DMS153 (cell line): ENCODE measurements around the gene RAD50.
"Not testable (repeated sequence)": the region's sequence is repeated elsewhere in the genome, so short reads cannot be mapped to it uniquely, and the experiment has no call there.

Experiments
- DNase-seq: peaks from one replicate; lab custom pipeline; 2025; lab: John Stamatoyannopoulos, UW

Gene RAD50

GRCh38 chr5:132675936-132676689 lies 119.3 kb downstream of the RAD50 start:
- DNase-seq: no peak

GRCh38 chr5:132677191-132677590 lies 120.4 kb downstream of the RAD50 start:
- DNase-seq: no peak

- DNase-seq: no peak
These were observed 121.1 kb downstream of the RAD50 start for GRCh38 chr5:132677682-132678400.

DNA sequence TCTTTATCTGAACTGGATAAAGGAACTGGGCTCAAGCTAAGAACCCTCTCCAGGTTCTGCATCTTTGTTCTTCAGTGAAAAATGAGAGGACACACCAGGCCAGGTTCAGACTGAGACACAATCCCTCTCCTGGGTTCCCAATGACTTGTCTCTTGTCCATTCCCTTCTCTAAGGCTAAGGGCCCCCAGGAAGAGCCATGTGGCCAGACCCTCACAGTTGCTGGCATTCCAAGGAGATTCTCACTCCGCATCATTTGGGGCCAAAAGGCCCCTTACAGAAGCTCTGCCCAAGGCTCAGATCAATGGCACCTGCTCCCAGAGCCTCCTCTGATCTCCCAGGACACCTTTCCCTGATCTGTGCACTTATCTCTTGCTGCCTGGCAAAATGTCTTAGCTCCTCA lies 122.0 kb downstream of the RAD50 start:
- no peak for DNase-seq

DNA sequence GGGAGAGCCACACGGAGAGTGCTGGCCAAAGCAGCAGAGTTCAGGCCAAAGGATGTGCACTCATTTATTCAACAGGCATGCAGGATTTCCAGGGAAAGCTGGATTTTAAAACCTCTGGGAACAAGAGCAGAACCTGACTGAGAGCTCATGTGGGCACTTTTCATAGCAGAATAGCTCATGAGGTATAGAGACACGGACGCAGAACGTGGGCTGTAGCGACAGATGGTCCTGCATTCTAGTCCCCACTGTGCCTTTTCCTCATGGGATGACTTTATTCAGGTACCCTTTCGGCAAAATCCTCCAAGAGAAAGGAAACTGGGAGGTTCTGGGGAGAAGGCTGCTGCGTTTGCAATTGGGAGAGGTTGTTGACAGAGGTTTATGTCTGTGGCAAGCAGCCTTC lies 122.4 kb downstream of the RAD50 start:
- no peak for DNase-seq

DNA sequence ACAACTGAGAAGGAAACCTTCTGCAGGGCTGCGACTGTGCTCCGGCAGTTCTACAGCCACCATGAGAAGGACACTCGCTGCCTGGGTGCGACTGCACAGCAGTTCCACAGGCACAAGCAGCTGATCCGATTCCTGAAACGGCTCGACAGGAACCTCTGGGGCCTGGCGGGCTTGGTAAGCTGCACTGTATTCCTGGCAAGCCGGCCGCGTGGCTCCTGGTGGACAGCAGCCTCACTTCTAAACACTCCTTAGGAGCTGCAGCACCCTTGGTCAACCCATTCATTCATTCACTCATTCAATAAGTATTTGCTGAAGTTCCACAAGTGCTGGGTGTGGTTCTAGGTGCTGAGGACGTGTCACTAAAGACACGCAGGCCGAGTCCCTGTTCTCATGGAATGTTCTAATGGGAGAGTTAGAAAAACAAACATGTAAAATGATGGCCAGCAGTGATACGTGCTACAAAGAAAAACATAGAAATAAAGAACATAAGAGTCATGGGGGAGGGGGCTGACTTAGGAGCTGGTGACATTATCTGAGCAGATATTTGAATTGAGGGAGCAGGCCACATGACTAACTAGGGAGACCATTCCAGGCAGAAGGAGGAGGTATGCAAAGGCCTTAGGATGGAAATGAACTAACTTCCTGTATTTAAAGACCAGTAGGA lies 123.1 kb downstream of the RAD50 start:
- no peak for DNase-seq

DNA sequence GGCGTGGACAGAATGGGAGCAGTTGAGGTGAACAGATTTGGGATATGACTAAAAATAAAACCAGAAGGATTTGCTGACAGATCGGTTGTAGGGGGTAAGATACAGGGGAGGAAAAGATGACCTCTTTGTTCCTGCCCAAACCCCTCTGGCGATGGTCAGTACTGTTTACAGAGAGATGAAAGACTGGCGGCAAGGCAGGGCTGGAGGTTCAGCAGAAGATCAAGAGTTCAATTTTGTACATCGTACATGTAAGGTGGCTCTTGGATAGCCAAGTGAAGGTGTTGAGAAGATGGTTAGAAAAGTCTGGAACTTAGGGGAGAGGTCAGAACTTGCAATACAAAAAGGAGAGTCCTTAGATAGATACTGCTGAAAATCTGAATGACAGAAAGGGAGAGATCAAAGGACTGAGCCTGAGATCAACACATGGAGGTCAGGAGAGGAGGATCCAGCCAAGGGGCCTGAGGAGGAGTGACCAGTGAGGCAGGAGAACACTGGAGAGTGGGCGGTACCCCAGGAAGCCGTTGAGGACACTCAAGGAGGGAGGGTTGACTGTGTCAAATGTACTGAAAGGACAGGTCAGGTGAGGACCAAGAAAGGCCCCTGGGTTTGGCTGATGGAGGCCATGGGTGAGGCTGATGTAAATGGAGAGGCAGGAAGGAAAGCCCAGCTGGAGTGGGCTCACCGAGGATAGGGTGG lies 124.2 kb downstream of the RAD50 start:
- DNase-seq: no peak

- no peak for DNase-seq
These were observed 124.7 kb downstream of the RAD50 start for GRCh38 chr5:132681476-132681831.

DNA sequence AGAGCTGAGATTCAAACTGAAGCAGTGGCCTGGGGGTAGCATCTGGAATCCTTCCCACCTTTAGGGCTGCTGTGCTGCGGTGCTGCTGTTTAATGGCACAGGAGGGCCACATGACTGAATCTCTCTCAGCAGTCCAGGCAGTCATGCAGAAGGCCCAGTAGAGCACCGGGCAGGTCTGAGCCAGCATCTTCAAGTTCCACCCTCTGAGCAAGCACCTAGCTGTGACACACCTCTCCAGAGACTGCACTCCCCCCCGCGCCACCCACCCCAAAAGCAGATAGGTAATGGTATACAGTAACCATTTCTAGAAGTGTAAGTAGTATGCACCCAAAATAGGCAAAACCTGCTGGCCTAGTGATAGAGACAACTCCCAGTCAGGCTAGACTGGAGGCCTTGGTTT lies 125.2 kb downstream of the RAD50 start:
- no peak for DNase-seq

GRCh38 chr5:132684491-132684890 lies 127.7 kb downstream of the RAD50 start:
- no peak for DNase-seq

DNA sequence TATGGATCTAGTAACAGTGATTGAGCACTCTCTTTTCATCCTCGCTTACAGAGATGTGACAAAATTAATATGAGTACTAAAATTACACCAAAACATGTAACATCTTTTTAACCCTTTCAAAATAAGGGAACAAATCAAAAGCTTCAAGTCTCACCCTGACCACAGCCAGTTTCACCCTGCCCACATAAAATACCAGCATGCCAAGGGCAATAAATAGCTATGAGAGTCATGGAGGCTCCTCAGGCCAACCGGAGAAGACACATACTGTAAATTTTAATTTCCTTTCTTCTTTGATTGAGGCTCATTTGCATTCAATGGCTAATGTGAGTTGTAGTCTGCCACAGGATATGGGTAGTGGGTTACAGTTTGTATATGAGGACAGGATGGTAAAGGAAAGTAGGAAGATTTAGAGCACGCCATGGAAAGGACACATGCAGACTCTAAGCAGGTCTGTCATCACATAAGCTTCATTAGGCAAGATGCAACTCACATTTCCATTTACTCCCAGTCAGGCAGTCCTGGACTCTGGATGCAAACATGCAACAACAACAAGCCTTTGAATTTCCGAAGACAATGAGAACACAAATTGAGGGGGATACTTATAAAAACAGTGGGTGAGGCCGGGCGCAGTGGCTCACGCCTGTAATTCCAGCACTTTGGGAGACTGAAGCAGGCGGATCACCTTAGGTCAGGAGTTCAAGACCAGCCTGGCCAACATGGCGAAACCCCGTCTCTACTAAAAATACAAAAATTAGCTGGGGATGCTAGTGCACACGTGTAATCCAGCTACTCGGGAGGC lies 128.3 kb downstream of the RAD50 start:
- DNase-seq: no peak

GRCh38 chr5:132686193-132686592 lies 129.4 kb downstream of the RAD50 start:
- no peak for DNase-seq

GRCh38 chr5:132687995-132688394 lies 131.2 kb downstream of the RAD50 start:
- DNase-seq: no peak

DNA sequence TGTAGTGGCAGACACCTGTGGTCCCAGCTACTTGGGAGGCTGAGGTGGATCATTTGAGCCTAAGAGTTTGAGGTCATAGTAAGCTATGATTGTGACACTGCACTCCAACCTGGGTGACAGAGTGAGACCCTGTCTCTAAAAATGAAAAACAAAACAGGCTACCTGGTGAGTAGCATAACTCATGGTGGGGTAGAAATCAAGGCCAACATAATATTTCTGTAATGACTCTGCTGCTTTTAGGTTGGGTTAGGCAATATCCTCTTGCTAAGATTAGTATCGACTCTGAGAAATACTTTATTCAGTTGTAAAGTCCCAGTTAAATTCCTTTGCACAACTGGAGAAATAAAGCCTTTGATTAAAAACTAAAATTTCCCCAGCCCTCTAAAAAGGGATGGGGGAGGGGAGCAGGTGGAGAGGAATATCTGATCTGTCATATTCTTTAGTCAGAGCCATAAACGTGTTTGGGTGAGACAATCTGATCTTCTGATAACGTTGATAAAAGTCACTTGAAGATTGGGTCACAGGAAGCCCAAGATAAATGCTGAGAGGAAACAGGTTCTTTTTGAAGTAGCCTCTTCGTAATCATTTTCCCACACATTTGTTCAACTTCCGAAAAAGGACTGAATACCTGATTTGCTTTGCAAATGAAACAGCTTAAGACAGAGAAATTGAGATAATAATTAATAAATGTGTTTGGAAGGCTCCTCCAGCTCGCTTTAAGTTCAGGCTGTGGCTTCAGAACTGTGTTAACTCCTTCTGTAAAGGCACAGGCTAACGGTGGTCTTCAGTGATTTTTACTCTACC lies 132.0 kb downstream of the RAD50 start:
- DNase-seq: no peak

GRCh38 chr5:132689513-132689912 lies 132.7 kb downstream of the RAD50 start:
- no peak for DNase-seq

DNA sequence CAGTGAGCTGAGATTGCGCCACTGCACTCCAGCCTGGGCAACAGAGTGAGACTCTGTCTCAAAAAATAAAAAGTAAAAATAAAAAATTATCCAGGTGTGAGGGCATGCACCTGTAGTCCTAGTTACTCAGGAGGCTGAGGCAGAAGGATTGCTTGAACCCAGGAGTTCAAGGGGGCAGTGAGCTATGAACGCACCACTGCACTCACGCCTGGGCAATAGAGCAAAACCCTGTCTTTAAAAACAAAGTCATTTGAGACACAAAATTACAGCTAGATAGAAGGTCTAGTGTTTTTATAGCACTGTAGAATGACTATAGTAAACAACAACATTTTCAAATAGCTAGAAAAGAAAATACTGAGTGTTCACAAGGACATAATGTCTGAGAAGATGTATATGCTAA lies 133.4 kb downstream of the RAD50 start:
- no peak for DNase-seq

DNA sequence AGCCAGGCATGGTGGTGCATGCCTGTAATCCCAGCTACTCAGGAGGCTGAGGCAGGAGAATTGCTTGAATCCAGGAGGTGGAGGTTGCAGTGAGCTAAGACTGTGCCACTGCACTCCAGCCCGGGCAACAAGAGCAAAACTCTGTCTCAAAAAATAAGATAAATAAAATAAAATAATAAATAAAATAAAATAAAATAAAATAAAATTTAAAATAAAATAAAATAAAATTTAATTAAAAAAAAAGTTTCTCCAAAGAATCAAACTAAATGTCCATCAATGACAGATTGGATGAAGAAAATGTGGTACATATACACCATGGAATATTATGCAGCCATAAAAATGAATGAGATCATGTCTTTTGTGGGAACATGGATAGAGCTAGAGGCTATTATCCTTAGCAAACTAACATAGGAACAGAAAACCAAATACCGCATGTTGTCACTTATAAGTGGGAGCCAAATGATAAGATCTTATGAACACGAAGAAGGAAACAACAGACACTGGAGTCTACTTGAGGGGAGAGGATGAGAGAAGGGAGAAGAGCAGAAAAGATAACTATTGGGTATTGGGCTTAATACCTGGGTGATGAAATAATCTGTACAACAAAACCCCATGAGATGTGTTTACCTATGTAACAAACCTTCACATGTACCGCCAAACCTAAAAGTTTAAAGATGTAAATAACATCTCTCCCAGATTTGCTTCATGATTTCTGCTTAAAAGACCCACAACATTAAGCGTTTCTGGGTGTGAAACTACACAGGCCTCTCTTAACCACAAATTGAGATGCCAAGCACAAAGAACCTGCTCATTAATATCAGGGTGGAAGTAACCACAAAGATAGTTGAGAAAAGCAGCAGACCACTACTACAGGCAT lies 135.2 kb downstream of the RAD50 start:
- DNase-seq: not testable (repeated sequence)

DNA sequence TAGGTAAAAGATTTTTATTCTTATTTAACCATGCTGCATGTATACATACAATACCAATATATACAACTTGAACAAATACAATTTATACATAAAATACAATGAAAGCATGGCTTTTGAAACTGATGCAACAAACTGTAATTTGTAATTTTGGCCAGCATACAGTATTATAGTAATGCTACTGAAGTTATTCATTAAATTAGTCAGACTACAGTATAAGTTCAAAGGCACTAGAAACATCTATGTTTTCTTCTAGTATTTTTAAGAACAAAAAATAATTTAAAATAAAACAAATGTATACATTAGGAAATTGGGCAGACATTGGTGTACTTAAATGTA lies 135.8 kb downstream of the RAD50 start:
- no peak for DNase-seq
